NCI-H526 treated with DMSO at 0.1 percent for 48 hours (cell line): ENCODE data around the gene WDR5.
"Not testable (repeated sequence)": the region's sequence is repeated elsewhere in the genome, so short reads cannot be mapped to it uniquely, and the experiment has no call there.

Source experiments
- DNase-seq: peaks from one replicate; lab custom pipeline; 2025; lab: John Stamatoyannopoulos, UW

The WDR5 gene

DNA sequence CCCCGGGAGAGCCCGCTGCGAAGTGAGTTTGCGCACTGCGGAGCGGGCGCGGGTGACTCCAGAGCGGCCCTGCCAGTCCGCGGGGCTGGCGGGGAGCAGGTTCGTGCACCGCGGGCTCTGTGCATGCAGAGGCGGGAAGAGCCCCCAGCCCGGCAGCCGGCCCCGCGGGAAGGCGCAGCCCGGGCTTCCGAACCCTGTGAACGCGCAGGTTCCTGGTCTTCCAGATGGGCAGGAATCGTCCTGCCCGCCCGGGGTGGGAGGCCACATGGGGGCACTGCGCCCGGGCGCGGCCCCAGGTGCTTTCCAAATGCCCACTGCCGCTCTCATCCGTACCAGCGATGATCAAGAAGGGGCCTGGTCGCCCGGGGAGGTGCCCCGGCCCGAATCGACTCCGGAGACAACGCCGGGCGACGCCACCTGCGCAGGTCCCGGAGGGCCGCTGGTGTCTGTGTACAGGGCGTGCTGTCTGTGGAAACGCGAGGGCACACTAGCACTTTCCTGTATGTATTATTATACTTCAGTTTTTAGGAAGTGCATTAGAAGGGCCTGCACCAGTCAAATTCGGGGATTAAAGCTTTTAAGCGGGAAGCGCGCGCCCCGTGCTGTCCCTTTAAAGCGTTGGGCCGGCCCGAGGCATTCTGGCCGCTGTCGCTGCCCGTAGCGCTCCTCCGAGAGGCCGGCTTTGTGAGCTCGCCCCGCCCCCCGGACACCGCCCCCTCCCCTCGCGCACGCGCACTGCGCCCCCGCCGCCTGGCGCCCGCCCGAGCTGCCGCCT is at the start of gene WDR5:
WDR5 (plus strand) TSS at position 740 of the 775 bp plus-strand sequence. CDS start 3,796 bp downstream, outside the sequence.
- DNase-seq, result peak; percentile 56

DNA sequence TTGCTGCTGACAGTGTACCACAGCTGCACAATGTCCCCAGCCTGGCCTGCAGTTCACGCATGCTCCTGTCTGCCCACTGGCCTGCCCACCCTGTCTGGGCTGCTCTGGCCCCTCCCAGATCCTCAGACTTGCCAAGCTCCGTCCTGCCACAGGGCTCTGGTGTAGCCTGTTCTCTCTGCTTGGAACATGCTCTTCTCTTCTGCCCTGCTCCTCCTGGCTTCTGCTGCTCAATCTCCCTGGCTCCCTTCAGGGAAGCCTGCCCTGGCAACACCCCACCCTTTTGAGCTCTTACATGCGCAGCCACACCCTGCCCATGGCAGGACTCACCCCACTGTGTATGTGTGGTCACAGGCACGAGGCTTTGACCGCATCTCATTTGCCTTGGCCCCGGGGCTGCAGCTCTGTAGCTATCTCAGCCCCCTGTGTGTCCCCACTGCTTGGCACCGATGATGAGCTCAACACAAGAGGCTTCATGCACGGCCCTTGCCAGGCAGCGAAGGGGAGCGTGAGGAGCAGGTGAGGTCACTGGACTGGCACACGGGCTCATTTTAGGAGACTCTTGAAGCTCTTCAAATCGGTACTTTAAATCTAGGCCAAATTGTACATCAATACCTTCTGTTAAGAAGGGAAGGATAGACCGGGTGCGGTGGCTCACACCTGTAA is 47.7 kb upstream of the WDR5 start:
- DNase-seq, result no peak

- no peak for DNase-seq
Observed at GRCh38 chr9:134089972-134090371, 45.9 kb upstream of the WDR5 start.

- no peak for DNase-seq
Observed at GRCh38 chr9:134099123-134099761, 36.6 kb upstream of the WDR5 start.

DNA sequence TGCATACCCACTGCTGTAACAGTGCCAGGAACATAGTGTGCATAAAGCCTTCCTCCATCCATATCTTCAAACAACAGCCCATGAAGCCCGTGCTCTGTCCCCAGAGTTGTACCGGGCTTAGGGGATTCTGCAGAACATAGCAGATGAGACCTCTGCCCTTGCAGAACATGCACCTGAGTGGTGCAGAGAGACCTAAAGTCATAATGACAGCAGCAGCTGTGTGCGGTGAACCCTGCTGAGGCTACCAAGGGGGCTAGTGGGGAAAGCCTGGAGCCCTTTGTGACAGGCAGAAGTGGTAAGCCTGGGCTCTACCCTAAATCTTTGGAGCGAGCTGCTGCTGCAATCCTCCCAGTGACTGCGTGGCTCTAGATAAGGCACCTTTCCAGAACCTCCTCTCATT is 35.8 kb upstream of the WDR5 start:
- DNase-seq, result no peak

GRCh38 chr9:134101133-134101532 is 34.7 kb upstream of the WDR5 start:
- DNase-seq, result not testable (repeated sequence)

GRCh38 chr9:134101623-134102149 is 34.2 kb upstream of the WDR5 start:
- no peak for DNase-seq

GRCh38 chr9:134103391-134103998 is 32.4 kb upstream of the WDR5 start:
- no peak for DNase-seq

GRCh38 chr9:134111064-134111463 is 24.8 kb upstream of the WDR5 start:
- DNase-seq, result no peak

DNA sequence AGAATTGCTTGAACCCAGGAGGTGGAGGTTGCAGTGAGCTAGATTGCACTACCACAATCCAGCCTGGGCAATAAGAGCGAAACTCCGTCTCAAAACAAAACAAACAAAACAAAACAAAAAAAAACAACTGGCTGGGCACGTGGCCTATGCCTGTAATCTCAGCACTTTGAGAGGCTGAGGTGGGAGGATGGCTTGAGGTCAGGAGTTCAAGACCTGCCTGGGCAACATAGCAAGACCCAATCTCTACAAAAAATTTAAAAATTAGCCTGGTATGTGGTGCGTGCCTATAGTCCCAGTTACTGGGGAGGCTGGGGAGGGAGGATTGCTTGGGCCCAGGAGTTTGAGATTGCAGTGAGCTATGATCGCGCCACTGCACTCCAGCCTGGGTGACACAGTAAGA is 23.3 kb upstream of the WDR5 start:
- DNase-seq, result no peak

DNA sequence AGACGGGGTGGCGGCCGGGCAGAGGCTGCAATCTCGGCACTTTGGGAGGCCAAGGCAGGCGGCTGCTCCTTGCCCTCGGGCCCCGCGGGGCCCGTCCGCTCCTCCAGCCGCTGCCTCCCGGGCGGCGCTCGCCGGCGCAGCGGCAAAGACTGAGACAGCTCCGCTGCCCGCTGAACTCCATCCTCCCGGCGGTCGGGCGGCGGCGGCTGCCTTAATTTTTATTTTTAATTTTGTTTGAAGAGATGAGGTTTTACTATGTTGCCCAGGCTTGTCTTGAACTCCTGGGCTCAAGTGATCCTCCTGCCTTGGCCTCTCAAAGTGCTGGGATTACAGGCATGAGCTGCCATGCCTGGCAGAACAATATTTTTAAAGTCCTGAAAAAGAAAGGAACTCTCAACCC is 16.9 kb upstream of the WDR5 start:
- DNase-seq, result not testable (repeated sequence)

DNA sequence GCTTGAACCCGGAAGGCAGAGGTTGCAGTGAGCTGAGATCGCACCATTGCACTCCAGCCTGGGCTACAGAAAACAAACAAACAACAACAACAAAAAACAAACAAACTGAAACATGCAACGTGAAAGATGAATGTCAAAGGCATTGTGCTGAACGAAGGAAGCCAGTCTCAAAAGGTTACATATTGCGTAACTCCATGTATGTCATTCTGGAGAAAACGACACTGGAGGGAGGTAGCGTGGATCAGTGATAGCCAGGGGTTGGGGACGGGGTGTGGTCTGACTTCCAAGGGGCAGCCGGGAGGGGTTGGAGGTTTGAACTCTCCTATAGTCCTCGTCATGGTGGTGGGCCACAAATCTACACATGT is 12.1 kb upstream of the WDR5 start:
- no peak for DNase-seq

DNA sequence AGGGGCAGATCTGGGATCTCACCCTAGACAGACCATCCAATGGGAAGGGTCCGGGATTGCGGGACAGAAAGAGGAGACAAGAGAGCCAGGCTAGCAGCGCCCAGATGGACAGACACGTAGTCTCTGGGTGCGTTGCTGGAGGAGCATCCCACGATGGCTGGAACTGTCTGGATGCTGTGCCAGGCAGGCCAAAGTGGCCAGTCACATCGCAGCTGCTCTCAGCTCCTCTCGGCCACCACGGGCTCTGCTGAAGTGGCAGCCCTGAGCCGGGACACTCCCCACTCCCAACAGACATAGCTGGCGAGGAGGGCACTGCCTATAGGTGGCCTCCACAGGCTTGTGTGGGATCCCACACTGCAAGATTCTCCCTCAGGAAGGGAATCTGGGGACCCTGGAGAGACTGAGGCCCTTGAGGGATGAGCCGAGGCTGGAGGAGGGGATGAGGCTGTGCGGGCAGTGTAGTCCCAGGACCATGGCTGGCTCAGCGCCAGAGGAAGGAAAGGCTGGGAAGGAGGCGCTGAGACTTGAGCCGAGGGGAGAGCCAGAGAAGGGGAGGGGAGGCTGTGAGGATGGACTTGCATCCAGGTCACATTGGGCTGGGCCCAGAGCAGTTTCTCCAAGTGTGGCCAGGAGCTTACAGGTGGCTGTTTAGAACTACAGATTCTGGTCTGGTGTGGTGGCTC is 10.3 kb upstream of the WDR5 start:
- no peak for DNase-seq

- no peak for DNase-seq
Observed at GRCh38 chr9:134126373-134126772, 9.5 kb upstream of the WDR5 start.

- no peak for DNase-seq
Observed at GRCh38 chr9:134127065-134127580, 8.8 kb upstream of the WDR5 start.

- DNase-seq, result no peak
Observed at GRCh38 chr9:134127616-134128015, 8.3 kb upstream of the WDR5 start.

GRCh38 chr9:134128727-134129679 is 6.9 kb upstream of the WDR5 start:
- DNase-seq, result no peak

DNA sequence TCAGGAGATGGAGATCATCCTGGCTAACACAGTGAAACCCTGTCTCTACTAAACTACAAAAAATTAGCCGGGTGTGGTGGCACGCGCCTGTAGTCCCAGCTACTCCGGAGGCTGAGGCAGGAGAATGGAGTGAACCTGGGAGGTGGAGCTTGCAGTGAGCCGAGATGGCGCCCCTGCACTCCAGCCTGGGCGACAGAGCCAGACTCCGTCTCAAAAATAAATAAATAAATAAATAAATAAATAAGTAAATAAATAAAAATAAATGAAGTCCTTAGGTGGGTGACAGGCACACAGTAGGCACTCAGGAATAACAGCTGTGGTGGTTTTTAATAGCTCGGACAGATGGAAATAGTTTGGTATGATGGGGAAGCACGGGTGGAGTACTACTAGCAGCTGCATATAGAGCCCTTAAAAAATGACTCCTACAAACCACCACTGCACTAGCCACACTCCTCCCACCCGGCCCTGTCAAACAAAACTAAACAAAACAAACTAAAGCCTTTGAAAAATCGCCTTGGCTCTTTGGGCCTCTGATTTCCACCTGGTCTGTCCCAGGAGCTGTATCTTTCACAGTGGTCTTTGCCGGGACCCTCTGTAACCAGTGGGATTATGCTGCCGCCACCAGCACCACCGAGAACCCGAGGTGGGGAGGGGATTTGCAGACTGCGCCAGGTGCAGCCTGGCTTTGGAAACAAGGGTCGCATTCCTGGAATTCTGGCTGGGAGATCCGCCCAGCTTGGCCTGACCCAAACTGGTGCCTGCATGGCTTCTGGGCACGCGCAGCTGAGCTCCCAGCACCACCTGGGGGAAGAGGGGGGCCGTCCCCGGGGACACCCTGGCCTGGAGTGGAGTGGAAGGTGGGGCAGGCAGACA is 5.1 kb upstream of the WDR5 start:
- DNase-seq, result no peak

GRCh38 chr9:134131471-134132207 is 4.2 kb upstream of the WDR5 start:
- DNase-seq, result no peak
